ENCODE data around the gene ZPR1.
"Not testable (repeated sequence)": the region's sequence is repeated elsewhere in the genome, so short reads cannot be mapped to it uniquely, and the experiment has no call there.

Gene ZPR1, protein sequence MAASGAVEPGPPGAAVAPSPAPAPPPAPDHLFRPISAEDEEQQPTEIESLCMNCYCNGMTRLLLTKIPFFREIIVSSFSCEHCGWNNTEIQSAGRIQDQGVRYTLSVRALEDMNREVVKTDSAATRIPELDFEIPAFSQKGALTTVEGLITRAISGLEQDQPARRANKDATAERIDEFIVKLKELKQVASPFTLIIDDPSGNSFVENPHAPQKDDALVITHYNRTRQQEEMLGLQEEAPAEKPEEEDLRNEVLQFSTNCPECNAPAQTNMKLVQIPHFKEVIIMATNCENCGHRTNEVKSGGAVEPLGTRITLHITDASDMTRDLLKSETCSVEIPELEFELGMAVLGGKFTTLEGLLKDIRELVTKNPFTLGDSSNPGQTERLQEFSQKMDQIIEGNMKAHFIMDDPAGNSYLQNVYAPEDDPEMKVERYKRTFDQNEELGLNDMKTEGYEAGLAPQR

DNA sequence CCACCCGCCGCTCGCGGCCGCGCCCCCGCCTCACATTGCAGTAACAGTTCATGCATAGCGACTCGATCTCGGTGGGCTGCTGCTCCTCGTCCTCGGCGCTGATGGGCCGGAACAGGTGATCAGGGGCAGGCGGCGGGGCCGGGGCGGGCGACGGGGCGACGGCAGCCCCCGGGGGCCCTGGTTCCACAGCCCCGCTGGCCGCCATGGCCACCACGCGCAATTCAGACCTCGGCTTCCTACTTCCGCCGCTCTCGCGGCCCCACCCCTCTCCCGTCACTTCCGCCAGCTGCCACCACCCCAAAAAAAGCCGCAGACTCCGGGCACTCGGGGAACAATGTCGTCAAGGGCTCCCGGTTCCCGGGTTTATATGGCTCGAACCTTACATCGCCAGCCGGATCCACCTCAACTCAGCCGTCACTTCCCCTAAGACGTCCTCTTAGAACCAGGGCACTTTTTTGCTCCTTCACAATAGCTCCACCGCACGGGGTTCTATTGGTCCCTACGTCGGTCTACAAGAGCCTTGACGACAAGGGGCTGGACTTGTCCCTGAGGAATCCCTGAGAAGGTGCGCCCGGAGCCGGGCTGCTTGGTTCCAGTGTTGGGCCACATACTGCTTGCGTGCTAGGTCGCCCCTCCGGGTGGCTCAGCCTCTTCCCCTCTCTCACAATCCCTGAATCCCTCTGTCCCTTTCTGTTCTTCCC lies at the start of gene ZPR1:
TSS of gene ZPR1 (minus strand) at position 238 of the 701 bp plus-strand sequence. CDS start at position 205, 33 bp downstream.
- peak; percentile 83 for DNase-seq

DNA sequence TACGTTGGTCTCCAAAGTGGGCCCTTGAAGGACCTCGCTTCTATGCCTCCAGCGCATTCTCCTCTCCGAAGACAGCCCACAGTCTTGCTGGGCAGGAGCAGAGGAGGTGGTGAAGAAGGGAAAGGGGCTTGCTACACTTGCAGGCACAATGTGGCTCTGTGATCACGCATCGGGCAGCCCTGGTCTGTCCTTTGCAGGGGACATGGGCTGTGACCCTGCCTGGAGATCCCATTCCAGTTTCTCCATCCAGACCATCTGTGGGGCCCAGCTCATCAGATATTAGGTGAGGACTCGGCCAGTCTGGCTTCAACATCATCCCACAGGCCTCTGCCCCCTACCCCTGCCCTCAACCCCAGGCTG lies 48.8 kb upstream of the ZPR1 start:
- no peak for DNase-seq

DNA sequence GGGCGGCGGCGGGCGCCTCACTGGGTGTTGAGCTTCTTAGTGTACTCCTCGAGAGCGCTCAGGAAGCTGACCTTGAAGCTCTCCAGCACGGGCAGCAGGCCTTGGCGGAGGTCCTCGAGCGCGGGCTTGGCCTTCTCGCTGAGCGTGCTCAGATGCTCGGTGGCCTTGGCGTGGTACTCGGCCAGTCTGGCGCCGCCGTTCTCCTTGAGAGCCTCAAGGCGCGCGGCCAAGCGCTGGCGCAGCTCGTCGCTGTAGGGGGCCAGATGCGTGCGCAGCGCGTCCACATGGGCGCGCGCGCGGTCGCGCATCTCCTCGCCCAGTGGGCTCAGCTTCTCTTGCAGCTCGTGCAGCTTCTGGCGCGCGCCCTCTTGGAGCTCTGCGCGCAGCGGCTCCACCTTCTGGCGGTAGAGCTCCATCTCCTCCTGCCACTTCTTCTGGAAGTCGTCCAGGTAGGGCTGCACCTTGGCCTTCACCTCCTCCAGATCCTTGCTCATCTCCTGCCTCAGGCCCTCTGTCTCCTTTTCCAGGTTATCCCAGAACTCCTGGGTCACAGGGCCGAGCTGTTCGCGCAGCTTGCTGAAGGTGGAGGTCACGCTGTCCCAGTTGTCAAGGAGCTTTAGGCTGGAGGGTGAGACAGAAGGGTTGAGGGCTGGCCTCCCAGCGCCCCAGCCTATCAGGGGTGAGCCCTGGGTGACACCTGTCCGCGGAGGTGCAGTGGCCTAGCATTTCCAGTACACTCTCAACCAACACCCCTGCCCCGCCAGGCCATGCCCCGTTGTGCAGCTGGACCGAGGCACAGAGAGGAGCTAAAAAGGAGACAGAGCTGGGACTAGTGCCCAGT lies 48.2 kb upstream of the ZPR1 start:
- peak; percentile 94 for DNase-seq

DNA sequence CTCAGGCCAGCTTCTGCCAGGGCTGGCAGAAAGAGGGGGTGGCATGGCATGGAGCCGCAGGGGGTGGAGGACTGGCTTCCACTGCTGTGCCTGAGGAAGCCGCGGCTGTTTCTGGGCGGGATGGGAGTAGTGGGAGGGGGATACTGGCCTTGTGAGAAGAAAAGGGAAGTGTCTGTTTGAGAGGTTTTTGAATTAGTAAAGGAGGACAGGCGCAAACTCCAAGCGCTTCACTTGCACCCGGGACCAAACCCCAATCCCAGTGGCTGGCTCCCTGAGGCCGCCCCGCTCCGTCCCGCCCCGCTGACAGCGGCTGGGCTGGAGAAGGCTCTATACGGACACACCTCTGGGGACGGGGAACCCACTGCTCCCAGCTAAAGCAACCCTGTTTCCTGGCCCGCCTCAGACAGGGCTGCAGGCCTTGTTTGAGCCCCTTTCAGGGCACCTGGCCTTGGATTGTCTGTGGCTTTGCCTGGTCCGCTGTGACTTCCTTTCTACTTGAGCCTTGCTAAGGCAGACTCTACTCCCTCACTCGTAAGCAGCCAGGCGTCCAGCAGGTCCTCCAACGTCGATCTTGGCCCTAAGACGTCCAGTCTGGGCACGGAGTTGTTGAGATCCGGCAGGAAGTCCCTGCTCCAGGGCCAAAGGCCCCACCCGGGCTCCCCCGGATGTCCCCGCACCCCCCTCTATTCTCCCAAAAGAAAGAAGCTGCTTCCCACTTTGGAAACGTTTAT lies 47.4 kb upstream of the ZPR1 start:
- no peak for DNase-seq

DNA sequence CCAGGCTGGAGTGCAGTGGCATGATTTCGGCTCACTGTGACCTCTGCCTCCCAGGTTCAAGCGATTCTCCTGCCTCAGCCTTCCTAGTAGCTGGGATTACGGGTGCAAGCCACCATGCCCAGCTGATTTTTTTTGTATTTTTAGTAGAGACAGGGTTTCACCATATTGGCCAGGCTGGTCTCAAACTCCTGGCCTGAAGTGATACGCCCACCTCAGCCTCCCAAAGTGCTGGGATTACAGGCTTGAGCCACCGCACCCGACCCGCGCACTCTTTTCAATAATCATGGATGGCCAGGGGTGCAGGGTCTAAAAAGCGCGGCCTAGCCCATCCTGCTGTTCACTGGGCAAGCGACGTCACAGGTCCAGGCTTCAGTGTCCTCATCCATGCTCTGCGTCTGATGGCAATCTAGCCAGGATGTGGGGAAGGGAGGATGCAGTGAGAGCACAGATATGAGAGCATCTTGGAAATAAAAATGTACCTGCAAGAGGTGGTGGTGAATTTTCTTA lies 46.8 kb upstream of the ZPR1 start:
- DNase-seq: not testable (repeated sequence)

DNA sequence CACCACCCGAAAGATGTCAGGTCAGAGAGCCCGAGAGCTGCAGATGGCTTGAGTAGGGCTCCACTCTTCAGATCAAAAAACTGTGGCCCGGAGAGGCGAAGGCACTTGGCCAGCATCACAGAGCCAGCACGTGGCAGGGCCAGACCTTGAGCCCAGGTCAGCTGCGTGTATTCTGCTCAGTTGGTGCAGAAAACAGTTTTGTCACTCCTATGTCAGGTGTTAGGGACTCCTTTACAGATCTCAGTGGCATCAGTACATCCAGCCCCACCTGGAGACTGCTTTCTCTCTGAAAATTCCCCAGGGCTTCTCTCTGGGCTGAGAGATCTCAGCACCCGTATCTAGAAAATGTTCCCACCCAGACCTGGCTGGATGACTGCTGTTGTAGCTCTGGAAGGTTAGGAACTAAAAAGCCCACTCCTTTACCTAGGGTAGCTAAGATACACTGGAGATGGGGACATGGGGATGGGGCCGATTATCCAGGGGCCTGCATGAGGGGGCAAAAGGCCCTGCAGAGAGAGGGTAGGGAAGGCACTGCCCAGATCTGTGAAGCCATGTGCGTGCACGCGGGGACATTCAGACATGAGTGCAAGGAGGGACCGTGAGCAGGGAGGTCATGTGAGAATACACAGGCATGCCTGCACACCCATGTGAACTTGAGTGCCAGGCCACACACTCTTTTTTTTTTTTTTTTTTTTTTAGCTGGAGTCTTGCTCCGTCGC lies 46.2 kb upstream of the ZPR1 start:
- DNase-seq: no peak

DNA sequence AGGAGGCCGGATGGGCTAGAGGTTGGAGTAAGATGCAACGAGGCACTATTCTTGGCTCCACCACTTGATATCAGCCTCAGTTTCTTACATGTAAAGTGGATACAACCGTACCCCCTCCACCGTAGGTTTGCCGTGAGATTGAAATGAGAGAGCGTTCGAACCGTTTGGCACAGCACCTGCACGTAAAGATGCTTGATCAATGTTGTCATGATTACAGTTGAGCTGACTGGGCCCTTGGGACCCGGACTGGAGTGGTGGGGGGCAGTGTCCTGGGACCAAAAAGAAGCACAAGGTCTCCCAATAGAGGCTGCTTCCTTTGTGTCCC lies 45.6 kb upstream of the ZPR1 start:
- no peak for DNase-seq

DNA sequence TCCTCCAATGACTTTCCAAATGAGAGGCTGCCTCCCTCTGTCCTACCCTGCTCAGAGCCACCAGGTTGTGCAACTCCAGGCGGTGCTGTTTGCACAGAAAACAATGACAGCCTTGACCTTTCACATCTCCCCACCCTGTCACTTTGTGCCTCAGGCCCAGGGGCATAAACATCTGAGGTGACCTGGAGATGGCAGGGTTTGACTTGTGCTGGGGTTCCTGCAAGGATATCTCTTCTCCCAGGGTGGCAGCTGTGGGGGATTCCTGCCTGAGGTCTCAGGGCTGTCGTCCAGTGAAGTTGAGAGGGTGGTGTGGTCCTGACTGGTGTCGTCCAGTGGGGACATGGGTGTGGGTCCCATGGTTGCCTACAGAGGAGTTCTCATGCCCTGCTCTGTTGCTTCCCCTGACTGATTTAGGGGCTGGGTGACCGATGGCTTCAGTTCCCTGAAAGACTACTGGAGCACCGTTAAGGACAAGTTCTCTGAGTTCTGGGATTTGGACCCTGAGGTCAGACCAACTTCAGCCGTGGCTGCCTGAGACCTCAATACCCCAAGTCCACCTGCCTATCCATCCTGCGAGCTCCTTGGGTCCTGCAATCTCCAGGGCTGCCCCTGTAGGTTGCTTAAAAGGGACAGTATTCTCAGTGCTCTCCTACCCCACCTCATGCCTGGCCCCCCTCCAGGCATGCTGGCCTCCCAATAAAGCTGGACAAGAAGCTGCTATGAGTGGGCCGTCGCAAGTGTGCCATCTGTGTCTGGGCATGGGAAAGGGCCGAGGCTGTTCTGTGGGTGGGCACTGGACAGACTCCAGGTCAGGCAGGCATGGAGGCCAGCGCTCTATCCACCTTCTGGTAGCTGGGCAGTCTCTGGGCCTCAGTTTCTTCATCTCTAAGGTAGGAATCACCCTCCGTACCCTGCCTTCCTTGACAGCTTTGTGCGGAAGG lies 44.8 kb upstream of the ZPR1 start:
- DNase-seq: no peak

DNA sequence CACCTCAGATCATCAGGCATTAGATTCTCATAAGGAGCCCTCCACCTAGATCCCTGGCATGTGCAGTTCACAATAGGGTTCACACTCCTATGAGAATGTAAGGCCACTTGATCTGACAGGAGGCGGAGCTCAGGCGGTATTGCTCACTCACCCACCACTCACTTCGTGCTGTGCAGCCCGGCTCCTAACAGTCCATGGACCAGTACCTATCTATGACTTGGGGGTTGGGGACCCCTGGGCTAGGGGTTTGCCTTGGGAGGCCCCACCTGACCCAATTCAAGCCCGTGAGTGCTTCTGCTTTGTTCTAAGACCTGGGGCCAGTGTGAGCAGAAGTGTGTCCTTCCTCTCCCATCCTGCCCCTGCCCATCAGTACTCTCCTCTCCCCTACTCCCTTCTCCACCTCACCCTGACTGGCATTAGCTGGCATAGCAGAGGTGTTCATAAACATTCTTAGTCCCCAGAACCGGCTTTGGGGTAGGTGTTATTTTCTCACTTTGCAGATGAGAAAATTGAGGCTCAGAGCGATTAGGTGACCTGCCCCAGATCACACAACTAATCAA lies 44.0 kb upstream of the ZPR1 start:
- no peak for DNase-seq

DNA sequence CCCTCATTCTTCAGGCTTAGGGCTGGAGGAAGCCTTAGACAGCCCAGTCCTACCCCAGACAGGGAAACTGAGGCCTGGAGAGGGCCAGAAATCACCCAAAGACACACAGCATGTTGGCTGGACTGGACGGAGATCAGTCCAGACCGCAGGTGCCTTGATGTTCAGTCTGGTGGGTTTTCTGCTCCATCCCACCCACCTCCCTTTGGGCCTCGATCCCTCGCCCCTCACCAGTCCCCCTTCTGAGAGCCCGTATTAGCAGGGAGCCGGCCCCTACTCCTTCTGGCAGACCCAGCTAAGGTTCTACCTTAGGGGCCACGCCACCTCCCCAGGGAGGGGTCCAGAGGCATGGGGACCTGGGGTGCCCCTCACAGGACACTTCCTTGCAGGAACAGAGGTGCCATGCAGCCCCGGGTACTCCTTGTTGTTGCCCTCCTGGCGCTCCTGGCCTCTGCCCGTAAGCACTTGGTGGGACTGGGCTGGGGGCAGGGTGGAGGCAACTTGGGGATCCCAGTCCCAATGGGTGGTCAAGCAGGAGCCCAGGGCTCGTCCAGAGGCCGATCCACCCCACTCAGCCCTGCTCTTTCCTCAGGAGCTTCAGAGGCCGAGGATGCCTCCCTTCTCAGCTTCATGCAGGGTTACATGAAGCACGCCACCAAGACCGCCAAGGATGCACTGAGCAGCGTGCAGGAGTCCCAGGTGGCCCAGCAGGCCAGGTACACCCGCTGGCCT lies 42.5 kb upstream of the ZPR1 start:
- no peak for DNase-seq

DNA sequence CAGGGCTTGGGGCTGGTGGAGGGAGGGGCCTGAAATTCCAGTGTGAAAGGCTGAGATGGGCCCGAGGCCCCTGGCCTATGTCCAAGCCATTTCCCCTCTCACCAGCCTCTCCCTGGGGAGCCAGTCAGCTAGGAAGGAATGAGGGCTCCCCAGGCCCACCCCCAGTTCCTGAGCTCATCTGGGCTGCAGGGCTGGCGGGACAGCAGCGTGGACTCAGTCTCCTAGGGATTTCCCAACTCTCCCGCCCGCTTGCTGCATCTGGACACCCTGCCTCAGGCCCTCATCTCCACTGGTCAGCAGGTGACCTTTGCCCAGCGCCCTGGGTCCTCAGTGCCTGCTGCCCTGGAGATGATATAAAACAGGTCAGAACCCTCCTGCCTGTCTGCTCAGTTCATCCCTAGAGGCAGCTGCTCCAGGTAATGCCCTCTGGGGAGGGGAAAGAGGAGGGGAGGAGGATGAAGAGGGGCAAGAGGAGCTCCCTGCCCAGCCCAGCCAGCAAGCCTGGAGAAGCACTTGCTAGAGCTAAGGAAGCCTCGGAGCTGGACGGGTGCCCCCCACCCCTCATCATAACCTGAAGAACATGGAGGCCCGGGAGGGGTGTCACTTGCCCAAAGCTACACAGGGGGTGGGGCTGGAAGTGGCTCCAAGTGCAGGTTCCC lies 41.8 kb upstream of the ZPR1 start, which contains the start of gene APOC3:
TSS of gene APOC3 (plus strand) at position 383 of the 659 bp plus-strand sequence. CDS start 676 bp downstream, outside the sequence.
- DNase-seq: no peak

DNA sequence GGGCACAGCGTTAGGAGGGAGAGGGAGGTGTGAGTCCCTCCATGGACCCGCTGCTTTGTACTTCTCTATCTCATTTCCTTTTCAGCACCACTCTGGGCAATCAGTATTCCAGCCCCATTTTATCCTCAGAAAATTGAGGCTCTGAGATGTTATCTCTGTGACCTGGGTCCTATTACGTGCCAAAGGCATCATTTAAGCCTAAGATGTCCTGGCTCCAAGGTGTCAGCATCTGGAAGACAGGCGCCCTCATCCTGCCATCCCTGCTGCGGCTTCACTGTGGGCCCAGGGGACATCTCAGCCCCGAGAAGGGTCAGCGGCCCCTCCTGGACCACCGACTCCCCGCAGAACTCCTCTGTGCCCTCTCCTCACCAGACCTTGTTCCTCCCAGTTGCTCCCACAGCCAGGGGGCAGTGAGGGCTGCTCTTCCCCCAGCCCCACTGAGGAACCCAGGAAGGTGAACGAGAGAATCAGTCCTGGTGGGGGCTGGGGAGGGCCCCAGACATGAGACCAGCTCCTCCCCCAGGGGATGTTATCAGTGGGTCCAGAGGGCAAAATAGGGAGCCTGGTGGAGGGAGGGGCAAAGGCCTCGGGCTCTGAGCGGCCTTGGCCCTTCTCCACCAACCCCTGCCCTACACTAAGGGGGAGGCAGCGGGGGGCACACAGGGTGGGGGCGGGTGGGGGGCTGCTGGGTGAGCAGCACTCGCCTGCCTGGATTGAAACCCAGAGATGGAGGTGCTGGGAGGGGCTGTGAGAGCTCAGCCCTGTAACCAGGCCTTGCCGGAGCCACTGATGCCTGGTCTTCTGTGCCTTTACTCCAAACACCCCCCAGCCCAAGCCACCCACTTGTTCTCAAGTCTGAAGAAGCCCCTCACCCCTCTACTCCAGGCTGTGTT lies 41.1 kb upstream of the ZPR1 start:
- DNase-seq: no peak

DNA sequence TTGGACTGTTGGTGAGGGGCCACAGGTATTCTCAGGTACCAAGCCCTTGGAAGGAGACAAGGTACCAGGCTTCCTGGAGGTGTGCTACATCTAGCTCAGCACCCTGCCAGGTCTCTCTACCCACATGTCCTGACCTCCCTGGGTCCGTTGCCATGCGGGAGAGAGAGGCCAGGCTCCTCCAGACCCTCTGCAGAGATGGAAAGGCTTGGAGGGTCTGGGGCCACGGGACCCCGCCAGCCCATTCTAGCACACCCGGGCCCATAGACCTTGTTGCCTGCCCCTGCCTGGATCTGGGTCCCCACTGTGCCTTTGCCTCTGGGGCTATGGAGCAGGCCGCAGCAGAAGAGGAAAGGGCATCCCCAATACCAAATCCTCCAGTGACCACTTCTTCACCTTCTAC lies 39.6 kb upstream of the ZPR1 start:
- no peak for DNase-seq

DNA sequence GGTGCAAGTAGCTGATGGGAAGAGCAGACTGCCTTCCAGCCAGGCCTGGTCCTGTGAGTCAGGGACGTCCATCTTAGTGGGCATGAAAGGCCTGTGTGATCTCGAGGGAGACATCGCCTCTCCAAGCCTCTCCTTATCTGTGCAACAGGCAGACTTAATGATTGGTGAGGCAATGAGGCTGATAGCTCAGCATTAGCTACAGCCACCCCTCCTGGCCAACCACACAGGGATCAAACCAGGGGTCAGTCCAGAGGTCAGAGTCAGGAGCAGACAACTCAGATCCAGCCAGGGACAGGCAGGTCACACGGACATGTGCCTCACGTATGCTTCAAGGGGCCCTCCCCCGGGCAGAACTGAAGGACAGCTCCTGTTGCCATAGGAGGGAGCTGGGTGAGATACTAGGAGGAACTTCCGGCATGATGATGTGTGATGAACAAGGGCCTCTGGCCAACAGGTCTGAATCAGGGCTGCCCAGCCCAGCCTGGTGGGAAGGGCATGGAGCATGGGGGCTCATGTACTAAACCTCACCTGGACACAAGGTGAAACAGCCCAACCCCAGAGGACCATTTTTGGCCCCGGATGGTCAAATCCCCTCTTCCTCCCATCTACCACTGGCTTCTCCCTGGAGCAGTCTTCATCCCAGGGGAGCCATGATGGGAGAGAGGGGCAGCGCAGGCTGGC lies 39.1 kb upstream of the ZPR1 start:
- DNase-seq: peak; percentile 68

DNA sequence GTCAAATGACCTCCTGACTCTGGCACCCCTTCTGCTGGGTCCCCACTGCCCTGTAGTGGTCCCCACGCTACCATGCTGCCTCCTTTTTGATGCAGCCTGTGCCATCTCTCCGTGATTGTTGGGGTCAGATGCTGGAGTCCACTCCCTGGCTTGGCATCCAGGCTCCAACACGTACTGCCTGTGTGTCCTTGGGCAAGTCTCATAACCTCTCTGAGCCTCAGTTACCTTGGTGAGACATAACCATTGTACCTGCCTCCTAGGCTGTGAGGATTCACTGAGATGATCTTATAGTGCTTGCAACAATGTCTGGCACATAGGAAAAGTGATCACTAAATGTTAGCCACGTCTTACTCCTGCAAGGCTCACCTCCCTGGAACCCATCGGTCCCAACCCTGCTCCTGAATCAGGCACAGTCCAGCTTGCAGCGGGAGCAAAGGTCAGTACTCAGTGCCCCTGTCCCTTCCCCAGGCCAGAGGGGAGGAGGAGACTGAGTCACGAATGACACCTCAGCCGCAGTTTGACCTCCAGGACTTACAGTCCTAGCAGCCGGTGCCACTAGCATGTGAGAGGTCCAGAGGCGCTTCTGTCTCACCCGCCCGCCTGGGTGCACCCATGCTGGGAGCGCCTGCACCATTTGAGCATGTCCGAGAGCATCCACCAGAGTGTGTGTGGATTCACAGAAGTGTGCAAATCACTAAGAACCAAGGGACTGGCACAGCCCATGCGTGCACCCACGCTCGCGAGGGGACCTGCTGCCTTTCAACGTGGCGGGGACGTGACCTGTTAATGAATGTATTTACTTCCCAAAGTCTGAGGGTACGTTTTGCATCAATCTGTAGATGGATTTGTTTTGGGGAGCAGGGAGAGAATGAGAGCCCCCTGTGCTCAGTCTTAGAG lies 38.3 kb upstream of the ZPR1 start:
- no peak for DNase-seq

DNA sequence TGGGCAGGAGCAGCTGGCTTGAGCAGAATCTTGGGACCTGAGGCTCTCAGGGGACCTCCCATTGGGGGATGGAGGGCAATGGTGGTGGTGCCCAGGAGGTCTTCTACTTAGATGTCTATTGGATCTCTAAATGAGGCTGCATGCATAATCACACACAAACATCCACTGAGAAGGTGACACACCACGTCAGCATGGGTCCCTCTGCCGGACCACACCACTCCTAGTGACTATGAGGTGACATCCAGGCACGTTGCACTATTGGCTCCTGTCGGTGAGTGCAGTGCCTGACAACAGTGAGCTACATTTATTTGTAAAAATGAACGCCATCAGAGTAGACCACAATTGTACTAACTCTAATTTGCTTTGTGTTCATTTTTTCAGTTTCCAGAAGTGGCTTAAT lies 37.6 kb upstream of the ZPR1 start:
- no peak for DNase-seq

Data from islet precursor cell (in vitro differentiated cells).